ENCODE measurements around the gene TSBP1.

GRCh38 chr6:32293695-32294094, 78.0 kb downstream of the TSBP1 start:
- TF ChIP-seq CTCF (conservative IDR thresholded peaks at IDR 0.05; ENCODE audit: low read depth, low read length): no peak
- no peak for TF ChIP-seq EZH2 (IDR thresholded peaks at IDR 0.05; ENCODE audit: borderline replicate concordance, low read depth, low read length, poor library complexity, severe bottlenecking)

Measured in A673 (cell line).